RWPE2 (cell line): Measurements from ENCODE around the gene NQO2.

ENCODE experiments used
- ATAC-seq: fragments of 200-7000 bp; cut with Tn5 transposase; 3 replicates; pipeline ENCODE4 v1.9.1; 2021; ENCODE audit warnings: low read depth
- DNase-seq: peaks from one replicate; pipeline ENCODE4 v3.0.0-alpha.2; 2020; ENCODE audit warnings: low spot score
- H3K27ac ChIP-seq: fragments of 450-650 bp; 2 replicates; pipeline ENCODE4 v1.5.1; 2017; ENCODE audit warnings: mild to moderate bottlenecking; ENCODE audit not compliant: poor library complexity, severe bottlenecking
- H3K27me3 ChIP-seq: fragments of 250-450 bp; sonication (Bioruptor Pico); 2 replicates; pipeline ENCODE4 v1.5.1; 2021; ENCODE audit warnings: mild to moderate bottlenecking, moderate library complexity; ENCODE audit not compliant: insufficient read depth, poor library complexity, severe bottlenecking
- H3K36me3 ChIP-seq: fragments of 250-450 bp; sonication (Bioruptor Pico); 2 replicates; pipeline ENCODE4 v1.5.1; 2020; ENCODE audit warnings: low read depth, mild to moderate bottlenecking, moderate library complexity
- H3K4me1 ChIP-seq: fragments of 250-450 bp; sonication (Bioruptor Pico); 2 replicates; pipeline ENCODE4 v1.5.1; 2021; ENCODE audit warnings: mild to moderate bottlenecking, moderate library complexity; ENCODE audit not compliant: insufficient read depth, poor library complexity, severe bottlenecking
- H3K4me3 ChIP-seq: fragments of 250-450 bp; sonication (Bioruptor Pico); 2 replicates; pipeline ENCODE4 v1.5.1; 2021; ENCODE audit warnings: mild to moderate bottlenecking, moderate library complexity; ENCODE audit not compliant: severe bottlenecking
- H3K9me3 ChIP-seq: fragments of 250-450 bp; sonication (Bioruptor Pico); 2 replicates; pipeline ENCODE4 v1.5.1; 2021; ENCODE audit warnings: mild to moderate bottlenecking, moderate library complexity; ENCODE audit not compliant: severe bottlenecking
- TF ChIP-seq, protein P1 (sequence below): fragments of 450-650 bp; IDR thresholded peaks from one replicate; pipeline ENCODE4 v1.5.1; 2017; ENCODE audit warnings: mild to moderate bottlenecking, moderate library complexity; ENCODE audit not compliant: poor library complexity, severe bottlenecking

Gene NQO2

DNA sequence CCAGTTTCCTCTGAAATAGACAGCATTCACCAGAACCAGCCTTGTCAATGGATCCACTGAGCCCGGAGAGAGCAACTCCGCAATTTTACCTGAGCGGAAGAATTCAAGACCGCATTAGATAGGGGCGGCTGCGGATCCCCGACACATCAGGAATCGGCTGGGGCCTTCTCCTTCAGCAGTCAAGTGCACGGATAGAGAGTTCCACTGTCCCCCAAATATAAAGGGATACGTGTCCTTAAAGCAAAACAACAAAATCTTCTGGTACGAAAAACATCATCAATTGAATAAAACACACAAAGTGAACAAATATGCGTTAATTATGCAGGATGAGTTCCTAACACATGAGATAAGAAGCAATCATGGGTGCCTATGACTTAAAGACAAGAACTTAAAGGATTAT lies 46.6 kb upstream of the NQO2 start:
- Histone ChIP-seq H3K27ac (no peak overlapping the region), H3K9me3 (no peaks in the 10 kb centered on the region), H3K4me3 (no peak overlapping the region), H3K4me1 (no peaks in the 10 kb centered on the region), H3K36me3 (peaks cover 39% of the 10 kb centered on the region), H3K27me3 (no peaks in the 10 kb centered on the region)
- no peak for DNase-seq
- TF ChIP-seq, protein P1, sequence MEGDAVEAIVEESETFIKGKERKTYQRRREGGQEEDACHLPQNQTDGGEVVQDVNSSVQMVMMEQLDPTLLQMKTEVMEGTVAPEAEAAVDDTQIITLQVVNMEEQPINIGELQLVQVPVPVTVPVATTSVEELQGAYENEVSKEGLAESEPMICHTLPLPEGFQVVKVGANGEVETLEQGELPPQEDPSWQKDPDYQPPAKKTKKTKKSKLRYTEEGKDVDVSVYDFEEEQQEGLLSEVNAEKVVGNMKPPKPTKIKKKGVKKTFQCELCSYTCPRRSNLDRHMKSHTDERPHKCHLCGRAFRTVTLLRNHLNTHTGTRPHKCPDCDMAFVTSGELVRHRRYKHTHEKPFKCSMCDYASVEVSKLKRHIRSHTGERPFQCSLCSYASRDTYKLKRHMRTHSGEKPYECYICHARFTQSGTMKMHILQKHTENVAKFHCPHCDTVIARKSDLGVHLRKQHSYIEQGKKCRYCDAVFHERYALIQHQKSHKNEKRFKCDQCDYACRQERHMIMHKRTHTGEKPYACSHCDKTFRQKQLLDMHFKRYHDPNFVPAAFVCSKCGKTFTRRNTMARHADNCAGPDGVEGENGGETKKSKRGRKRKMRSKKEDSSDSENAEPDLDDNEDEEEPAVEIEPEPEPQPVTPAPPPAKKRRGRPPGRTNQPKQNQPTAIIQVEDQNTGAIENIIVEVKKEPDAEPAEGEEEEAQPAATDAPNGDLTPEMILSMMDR: peak; percentile 23
- ATAC-seq: no peak

DNA sequence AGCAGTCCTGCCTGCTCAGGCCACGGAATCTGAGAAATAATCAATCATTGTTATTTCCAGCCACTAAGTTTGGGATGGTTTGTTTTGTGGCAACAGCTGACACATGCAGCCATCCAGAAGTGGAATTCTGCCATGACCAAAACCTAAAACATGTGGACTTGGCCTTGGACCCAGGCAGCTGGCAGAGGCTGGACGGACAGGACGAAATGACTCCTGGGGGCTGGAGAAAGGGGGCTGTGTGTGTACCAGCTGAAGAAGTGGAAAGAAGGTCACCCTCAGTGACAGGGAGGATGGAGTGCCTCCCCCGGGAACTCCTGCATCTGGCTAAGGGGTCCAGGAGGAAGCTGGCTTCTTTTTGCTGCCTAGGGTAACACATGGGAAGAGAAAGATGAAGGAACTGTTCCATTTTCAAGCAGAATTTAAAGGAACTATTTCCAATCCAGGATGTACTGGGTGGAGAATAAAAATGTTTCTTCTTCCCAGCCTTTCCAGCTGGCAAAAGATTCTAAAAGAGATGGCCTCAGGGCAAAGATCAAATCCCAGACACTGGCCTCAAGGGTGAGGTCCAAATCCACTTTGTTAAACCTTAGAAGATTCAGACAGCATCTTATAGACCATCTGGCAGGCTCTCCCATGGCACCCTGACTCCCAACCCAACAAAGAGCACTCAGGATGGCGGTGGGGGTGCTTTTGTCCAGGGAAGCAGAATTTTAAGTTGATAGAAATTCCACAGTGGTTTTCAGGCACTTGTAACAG lies 42.6 kb upstream of the NQO2 start:
- no peak overlapping the region for H3K27ac ChIP-seq
- no peak for ATAC-seq
- TF ChIP-seq, protein P1: no peak

DNA sequence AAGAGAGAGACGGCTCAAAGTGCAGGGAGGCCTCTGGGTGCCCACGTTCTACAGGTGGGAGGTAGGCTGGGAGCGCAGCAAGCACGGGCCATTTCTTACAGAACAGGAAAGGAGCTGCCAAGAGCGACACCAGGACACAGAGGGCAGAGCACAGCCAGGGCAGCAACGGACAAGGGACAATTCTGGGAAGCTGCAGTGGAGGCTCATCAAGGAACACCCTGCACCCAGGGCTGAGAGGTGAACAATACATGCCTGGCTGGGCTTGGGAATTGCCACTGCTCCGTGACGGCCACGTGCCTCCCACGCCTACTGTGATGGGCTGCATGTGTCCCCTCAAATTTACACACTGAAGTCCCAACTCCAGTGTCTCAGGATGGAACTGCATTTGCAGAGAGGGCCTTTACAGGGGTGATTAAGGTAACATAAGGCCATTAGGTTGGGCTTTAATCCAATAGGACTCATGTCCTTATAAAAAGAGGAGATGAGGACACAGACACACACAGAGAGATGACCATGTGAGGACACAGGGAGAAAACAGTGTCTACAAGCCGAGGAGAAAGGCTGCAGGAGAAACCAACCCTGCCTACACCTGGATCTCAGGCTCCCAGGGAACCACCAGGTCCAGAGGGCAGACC lies 41.9 kb upstream of the NQO2 start:
- Histone ChIP-seq H3K4me3 (no peak overlapping the region), H3K36me3 (peaks cover 21% of the 10 kb centered on the region), H3K9me3 (no peaks in the 10 kb centered on the region), H3K27me3 (no peaks in the 10 kb centered on the region), H3K27ac (no peak overlapping the region), H3K4me1 (peaks cover 3% of the 10 kb centered on the region)
- TF ChIP-seq, protein P1: no peak
- ATAC-seq (no peak), DNase-seq (no peak)

More for the DNA sequence above, 42.6 kb upstream of the NQO2 start:
- Histone ChIP-seq H3K4me1 (peaks cover 3% of the 10 kb centered on the region), H3K4me3 (no peak overlapping the region), H3K9me3 (no peaks in the 10 kb centered on the region), H3K27me3 (no peaks in the 10 kb centered on the region), H3K36me3 (peaks cover 28% of the 10 kb centered on the region)
- no peak for DNase-seq

DNA sequence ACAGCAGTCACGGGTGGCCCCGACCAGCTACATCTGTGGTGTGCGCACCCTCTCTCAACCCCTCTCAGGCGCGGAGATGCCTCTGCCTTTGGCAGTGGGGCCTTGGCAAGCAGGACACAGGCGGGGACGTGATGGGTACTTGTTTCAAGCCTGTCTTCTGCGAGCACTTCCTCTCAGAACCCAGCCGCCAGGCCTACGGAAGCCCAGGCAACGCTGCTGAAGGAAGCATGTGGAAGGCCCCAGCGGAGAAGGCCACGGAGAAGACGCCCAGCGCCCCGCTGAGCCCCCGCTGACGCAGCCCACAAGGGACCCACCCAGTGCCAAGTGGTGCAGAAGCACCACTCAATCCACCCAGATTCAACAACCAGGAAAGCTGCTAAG lies 41.4 kb upstream of the NQO2 start:
- no peak for ATAC-seq
- Histone ChIP-seq H3K4me3 (no peak overlapping the region), H3K27me3 (no peaks in the 10 kb centered on the region), H3K27ac (no peak overlapping the region), H3K36me3 (peaks cover 16% of the 10 kb centered on the region), H3K4me1 (peaks cover 3% of the 10 kb centered on the region), H3K9me3 (no peaks in the 10 kb centered on the region)
- DNase-seq: no peak
- TF ChIP-seq, protein P1: no peak

DNA sequence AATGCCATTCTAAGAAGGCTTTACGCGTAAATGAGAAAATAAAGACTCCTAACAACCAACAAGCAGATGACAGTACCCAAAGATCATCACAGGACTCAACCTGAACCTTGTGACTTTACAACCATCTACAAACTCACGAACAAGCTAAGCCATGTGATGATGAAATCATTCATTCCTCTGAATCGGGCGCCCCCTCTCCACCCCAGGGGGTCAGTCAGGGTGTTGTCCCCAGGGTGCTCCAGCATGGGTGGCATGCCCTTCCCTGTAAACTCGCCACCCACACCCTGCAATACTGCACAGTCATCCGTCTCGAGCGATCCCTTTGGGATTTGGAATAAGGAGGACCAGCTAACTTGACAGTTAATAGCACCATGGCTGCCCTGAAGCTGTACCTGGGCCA lies 40.9 kb upstream of the NQO2 start:
- no peaks in the 10 kb centered on the region for H3K9me3 ChIP-seq
- H3K4me3 ChIP-seq: no peak overlapping the region
- ATAC-seq: no peak
- H3K36me3 ChIP-seq: peaks cover 13% of the 10 kb centered on the region
- H3K27ac ChIP-seq: no peak overlapping the region
- TF ChIP-seq, protein P1: no peak
- no peaks in the 10 kb centered on the region for H3K27me3 ChIP-seq
- H3K4me1 ChIP-seq: peaks cover 3% of the 10 kb centered on the region
- DNase-seq: no peak
